Hepatic stellate cell (primary cell): ENCODE data around the gene CLSTN2.
A peak's percentile ranks its signal among the peaks of the same experiment; 100 is the strongest.

Experiments used
- DNase-seq: peaks from one replicate; pipeline ENCODE4 v3.0.0; 2011; ENCODE audit warnings: low spot score

Gene CLSTN2

DNA sequence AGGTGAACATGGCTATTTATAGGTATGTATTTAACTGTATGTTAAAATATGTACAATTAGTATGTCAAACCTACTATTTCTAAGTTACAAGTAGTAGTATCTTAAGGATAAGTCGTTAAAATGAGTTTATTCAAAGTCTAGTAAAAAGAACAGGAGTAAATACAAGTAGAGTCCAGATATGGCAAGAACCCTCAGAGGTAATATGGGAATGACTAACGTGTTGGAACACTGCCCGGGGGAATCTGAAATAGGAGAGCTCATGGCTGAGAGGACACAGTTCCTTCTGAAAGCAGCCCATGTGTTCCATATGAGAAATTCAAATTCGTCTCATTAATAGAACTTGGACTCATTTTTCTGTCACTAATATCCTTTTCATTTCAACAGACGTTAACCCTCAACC is 158.8 kb downstream of the CLSTN2 start:
- DNase-seq = no peak

DNA sequence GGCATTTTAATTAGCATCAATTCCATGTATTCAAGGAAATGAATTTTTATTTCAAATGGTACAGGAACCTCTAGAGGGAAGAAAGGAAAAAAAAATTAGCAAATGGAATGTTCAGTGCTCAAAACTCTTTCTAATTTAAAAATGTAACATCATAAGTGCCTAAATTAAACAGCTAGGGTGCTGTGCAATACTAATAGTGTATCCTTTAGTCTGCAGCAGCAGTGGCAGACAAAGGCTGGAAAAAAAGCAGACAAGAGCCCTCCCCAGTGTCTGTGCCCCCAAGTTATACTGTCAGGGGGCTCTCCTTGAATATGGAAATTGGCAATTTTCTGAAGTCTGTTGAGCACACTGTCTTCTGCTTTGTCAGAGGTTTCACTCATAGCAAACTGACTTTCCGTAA is 159.5 kb downstream of the CLSTN2 start:
- no peak for DNase-seq

- DNase-seq = no peak
Measured at GRCh38 chr3:140096037-140096436, 161.1 kb downstream of the CLSTN2 start.

DNA sequence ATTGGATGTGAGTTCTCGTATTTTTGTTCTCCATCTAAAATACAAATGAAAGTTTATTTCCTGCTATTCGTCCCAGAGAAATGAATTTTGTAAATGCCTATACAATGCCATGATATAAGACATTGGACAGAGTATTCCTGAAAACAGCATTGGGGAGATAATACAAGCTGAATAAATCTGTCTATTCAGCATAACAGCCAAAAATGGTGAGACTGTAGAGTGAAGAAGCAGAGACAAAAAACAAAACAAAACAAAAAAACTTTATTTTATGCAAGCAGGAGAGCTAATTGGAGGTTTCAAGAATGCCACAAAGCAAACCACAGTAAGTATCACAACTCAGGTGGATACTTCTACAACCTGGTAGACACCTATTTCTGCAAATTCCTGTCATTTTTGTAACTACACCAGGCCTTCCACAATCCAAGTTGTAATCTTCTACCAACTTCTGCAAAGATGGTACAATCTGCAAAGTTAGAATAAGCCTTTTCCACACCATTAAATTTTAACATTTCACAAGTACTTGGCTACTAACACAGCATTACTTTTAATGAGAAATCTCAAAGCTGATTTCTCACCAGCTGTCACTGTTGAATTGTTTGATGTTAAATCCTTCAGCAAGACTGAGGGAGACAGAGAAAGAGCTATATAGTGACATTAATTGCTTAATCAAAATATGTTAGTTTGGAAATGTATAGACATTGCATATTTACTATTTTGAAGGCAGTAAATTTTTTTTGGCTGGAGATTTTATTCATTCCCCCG is 163.1 kb downstream of the CLSTN2 start:
- DNase-seq = no peak

DNA sequence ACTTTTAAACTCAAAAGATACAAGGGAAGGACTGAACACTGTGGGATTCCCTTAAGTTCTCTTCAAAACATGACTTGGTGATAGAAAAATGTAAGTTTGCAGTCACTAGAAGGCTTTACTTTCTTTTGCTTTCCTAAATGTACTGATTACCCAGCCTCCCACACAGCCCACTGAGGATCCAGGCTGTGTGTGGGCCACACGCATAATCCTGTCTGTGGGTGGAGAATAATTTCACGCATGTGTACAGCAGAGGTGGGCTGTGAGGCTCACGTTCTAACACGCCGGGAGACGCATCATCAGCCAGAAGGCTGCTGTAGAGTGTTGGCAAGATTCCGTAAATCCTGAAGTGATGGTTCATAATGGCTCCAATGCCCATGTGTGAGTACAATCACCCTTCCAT is 165.5 kb downstream of the CLSTN2 start:
- no peak for DNase-seq

DNA sequence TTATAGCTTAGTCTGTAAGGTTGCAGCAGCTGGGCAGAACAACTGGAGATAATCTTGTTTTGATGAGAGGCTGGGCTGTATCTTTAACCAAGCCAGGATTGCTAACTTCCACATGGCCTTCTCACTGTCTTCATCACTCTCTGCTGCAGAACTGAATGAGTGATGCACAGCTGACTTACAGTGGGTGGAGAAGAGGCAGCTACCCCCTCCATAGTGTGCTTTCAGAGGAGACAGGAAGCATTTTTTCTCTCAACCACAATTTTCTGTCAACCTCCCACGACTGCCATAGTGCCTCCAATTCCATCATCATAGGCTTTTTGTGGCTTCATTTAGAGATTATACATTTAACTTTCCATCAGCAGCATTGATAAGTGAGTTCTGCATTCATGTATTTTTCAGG is 168.2 kb downstream of the CLSTN2 start:
- no peak for DNase-seq

GRCh38 chr3:140103986-140104645 is 169.1 kb downstream of the CLSTN2 start:
- DNase-seq = no peak

DNA sequence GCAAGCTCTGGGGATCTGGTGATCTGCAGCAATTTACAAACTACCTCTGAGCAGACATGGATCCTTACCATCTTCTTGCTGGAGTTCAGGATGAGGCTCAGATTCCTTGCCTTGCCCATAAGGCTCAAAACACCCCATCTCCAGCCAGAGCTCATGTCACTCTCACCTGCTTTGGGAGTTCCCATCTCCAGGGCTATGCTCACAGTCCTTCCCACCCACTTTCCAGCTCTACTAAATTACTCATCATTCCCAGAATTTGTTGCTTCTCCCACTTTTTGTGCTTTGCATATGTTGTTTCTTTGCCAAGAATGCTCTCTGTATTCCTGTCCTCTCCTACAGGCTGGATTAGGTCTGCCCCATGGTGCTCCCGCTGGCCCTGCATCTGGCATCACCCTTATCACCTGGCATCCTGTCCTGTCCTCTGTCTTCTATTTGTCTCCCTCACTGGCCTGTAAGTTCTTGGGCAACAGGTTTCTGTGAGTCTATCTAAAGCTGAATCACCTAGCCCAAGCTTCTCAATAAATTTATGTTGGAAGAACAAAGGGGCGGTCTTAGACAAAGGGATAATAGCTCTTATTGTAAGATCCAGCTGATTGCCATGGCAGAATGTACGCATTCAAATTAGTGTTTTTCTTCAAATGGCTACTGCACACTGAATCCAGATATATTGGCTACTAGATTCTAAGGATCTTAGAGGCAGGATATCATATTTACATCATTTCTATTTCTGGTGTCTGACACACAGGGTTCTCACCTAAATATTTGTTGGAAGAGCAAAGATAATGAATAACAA is 179.2 kb downstream of the CLSTN2 start:
- no peak for DNase-seq

- DNase-seq = no peak
Measured at GRCh38 chr3:140114789-140115080, 179.8 kb downstream of the CLSTN2 start.

- DNase-seq = no peak
Measured at GRCh38 chr3:140117096-140117526, 182.1 kb downstream of the CLSTN2 start.

- no peak for DNase-seq
Measured at GRCh38 chr3:140122183-140122582, 187.2 kb downstream of the CLSTN2 start.

DNA sequence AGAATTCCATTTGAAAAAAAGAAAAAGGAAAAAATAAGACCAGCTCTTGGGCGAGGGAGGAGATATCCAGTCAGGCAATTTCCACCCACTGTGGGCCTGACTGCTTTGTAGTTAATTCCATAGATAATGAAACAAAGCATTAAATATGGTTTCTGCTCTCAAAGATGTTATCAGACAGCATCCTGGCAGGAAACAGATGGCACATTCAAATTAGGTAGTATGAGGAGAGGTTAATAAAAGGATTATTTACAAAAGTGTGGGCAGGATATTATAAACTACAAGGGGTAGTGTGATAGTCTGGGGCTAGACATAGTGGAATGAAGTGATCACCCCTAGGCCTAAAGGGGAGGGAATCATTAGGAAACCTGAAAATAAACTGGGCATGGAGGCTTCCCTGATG is 193.2 kb downstream of the CLSTN2 start:
- DNase-seq = no peak

DNA sequence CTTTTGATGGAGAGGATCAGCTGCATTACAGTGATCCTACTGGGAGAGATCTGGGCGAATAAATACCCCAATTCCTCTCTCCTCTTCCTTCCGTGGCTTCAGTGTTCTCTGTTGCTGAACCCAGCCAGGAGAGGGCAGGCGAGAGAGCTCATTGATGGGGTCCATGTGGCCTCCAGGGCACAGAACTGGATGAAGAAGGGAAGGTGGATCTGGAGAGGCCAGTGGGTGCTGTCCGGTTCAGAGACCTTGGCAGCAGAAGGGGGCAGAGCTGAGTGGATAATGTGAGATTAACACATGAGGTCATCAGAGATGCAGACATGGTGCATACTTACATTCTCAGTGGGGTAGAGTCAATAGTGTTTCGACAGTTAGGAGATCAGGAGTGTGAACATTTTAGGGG is 193.6 kb downstream of the CLSTN2 start:
- DNase-seq = peak; percentile 27

GRCh38 chr3:140129768-140130284 is 194.8 kb downstream of the CLSTN2 start:
- DNase-seq = no peak

DNA sequence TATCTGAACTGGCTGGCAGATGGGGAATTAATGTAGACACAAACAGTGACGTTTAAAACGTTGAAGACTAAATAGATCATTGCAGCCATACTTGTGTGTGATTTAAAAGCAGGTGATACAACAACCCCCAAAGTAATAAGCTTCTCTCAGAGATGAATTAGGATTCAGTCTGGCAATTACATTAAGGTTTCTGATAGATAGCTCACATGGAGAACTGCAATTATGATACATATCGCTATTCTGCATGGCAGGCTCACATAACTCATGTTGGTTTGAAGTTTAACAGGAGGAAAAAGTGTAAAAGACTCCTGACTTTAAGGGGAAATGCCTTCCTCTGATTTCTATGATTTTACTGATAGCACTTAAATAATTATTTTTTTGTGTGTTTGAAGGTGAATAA is 196.9 kb downstream of the CLSTN2 start:
- no peak for DNase-seq

- DNase-seq = no peak
Measured at GRCh38 chr3:140134231-140134965, 199.4 kb downstream of the CLSTN2 start.

GRCh38 chr3:140135461-140135860 is 200.5 kb downstream of the CLSTN2 start:
- no peak for DNase-seq

GRCh38 chr3:140143367-140144069 is 208.5 kb downstream of the CLSTN2 start:
- no peak for DNase-seq

DNA sequence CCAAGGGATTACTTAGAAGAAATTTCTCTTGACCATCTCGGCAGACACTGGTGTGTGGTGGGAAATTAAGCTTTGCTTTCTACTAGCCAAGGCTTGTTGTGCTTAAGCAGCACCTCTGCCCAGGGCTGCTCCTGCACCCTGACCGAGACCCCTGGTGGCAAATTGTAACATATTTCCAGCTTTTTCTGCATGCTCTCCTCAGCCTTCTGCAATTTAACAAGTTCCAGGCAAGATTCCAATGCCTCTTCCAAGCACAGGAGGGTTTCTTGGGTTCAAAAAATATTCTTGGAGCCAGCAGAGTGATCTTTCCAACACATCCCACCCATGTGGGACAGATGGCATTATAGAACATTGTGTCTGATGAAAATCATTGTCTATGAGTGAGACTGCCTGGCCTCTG is 210.5 kb downstream of the CLSTN2 start:
- DNase-seq = no peak

DNA sequence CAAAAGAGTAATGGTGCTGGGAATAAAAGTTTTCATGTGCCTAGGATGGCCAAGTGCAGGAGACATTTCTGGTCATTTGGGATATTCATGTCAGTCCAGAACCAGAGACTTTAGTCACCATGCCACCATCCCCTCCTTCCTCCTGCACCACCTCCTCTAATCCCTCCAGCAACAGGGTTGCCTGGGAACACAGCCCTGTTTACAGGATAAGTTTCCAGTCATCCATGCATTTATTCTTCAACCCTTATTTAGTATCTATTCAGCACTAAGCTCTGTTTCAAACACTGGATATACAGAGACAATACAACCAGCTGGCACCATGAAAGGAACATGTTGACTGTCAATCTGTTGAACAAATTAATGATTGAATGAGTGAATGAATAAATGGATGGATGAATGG is 211.7 kb downstream of the CLSTN2 start:
- DNase-seq = no peak

GRCh38 chr3:140147965-140148490 is 213.0 kb downstream of the CLSTN2 start:
- DNase-seq = no peak
